NAMALWA (cell line): Measurements from ENCODE around the gene PTPN20.
"Not testable (repeated sequence)": the region's sequence is repeated elsewhere in the genome, so short reads cannot be mapped to it uniquely, and the experiment has no call there.

ENCODE experiments used
- DNase-seq: peaks from one replicate; pipeline ENCODE4 v3.0.0-alpha.2; 2015; ENCODE audit warnings: low spot score

The PTPN20 gene, protein sequence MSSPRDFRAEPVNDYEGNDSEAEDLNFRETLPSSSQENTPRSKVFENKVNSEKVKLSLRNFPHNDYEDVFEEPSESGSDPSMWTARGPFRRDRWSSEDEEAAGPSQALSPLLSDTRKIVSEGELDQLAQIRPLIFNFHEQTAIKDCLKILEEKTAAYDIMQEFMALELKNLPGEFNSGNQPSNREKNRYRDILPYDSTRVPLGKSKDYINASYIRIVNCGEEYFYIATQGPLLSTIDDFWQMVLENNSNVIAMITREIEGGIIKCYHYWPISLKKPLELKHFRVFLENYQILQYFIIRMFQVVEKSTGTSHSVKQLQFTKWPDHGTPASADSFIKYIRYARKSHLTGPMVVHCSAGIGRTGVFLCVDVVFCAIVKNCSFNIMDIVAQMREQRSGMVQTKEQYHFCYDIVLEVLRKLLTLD

DNA sequence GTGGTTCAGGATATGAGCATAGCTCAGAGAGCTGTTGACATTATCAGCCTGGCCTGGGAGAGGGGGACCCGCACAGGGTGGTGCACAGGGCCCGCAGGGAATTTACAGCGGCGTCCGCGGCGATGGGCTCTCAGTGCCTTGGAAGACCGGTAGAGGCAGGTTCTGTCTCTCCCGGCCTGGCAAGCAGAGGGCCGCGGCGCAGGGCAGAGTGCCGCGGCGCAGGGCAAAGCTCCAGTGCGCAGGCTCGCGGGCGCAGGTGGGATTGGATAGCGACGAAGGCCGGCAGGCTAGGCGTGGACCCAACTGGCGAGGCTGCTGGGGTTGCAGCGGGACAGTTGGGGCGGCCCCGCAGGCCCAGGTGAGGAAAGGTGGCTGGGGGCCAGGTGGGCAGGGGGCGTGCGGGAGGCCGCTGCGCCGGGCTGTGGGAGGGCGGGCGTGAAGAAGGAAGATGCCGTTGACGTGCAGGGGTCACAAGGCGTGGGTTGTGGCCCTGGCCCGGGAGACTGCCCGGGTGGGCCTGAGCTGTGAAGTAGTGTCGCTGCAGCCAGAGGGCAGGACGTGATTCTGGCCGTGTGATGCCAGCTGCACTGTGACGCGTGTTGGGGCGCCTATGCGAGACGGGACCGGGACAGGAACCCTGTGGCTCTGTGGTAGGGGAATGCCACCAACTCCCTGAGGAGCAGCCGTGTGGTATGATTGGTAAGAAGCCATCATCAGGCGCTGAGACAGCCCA, at the start of gene PTPN20:
Gene PTPN20, plus strand, starts transcription at position 285 of the 733 bp plus-strand sequence. CDS start 21,072 bp downstream, outside the sequence.
- DNase-seq, result not testable (repeated sequence)

DNA sequence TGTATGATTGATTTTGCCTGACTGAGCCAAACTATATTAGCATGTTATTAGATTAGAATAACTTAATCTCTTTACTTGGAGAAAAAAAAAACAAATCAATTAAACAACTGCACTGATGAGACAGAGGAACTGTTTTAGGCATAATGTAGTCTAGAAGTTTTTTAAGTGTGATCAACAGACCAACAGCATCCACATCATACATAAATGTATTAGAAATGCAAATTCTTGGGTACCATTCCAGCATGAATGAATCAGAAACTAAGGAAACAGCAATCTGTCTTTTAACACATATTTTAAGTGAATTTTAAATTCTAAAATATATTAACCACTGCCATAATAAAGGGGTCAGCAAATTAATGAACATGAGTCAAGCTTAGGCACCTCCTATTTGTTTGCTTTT, 41.5 kb upstream of the PTPN20 start:
- not testable (repeated sequence) for DNase-seq

DNA sequence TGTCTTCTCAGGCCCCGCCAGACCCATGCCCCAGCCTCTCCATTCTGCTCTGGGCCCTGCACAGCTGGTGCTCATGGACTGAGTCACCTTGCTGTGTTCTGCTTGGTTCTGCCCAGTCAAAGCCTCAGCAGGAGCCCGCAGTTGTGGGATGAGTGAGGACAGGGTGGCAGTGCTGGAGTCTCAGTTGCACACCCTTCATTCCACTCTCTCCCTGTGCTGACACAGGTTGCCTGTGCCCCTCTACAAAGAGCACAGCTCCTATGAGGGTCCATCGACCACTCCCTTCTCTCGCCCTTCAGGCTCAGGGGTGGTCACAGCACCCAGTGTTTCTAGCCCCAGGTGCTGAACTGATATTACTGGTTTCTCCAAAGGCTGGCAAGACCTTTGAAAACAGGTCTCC, 39.6 kb upstream of the PTPN20 start:
- DNase-seq, result not testable (repeated sequence)

DNA sequence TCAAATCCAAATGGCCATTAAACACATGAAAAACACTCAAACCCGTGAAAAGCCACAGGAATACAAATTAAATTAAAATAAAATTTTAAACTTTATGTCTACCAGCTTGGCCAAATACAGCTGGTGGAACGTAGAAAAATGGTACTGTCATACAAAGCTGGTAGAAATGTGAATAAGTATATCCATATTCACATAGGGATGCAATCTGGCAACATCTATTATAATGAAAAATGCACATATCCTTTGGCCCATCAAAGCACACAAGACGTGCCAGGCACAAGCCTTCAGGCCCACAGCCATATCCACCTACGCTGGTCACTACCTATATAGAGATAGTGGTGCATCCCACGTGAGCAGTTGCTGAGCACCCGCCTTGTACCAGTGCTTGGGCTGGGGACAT, 35.9 kb upstream of the PTPN20 start:
- DNase-seq, result not testable (repeated sequence)

DNA sequence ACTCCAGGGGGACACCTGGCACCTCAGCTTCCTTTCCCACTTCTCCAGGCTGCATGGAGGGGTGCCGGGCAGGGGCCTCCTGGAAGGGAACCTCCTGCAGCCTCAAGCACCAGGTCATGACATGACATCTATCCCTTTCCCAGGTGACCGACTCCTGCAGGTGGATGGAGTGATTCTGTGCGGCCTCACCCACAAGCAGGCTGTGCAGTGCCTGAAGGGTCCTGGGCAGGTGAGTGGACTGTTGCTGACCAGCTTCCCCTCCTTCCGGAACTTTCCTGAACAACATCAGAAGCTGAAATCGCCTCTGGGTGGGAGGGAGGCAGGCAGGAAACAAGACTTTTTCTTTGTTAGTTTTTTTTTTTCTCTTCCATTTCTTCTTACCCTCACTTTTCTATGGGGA, 34.5 kb upstream of the PTPN20 start:
- not testable (repeated sequence) for DNase-seq

DNA sequence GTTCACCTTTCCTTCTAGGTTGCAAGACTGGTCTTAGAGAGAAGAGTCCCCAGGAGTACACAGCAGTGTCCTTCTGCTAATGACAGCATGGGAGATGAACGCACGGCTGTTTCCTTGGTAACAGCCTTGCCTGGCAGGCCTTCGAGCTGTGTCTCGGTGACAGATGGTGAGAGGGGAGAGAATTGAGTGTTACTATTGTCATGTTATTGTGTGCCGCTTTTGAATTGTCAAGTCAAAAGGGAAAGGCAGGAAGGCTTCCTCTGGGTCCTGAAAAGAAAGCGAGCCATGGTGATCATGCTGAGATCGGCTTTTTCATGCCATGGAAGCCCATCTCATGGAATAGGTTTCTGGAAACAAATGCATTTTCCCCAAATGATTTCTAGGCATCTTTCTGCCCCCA, 32.5 kb upstream of the PTPN20 start:
- not testable (repeated sequence) for DNase-seq

DNA sequence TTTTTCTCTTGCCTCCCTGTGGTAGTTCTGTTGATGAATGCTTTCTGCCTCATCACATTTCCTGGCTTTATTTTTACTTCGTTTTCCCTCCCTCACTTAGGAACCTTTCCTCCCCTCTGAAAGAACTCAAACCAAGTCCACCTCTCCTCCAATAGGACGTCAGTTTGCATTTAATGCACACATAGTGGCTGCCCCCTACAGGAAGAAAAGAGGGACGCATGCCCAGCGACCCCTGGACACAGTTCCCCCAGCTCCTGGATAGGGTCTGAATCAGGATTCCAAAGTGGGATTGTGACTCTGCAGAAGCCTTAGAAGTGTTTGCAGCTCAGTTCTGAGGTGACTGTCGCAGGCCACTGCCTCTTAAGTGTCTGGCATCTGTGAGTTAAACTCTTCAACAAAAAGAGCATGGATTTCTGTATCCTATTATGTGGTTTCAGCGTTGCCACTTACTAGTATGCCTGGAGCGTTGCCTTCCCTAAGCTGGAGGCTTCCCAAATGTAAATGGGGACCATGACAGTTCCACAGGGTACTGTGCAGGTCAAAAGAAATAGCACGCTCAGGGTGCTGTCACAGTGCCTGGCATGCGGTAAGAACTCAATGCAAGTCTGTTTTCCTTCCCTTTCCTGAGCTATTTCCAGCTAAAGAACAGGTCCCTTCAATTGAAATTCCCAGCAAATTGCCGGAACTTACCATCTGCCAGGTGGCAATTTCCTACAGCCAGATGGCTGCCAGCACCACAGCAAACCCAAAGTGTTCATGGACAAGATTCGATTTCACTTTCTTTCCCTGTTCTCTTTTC, 20.2 kb upstream of the PTPN20 start:
- not testable (repeated sequence) for DNase-seq

DNA sequence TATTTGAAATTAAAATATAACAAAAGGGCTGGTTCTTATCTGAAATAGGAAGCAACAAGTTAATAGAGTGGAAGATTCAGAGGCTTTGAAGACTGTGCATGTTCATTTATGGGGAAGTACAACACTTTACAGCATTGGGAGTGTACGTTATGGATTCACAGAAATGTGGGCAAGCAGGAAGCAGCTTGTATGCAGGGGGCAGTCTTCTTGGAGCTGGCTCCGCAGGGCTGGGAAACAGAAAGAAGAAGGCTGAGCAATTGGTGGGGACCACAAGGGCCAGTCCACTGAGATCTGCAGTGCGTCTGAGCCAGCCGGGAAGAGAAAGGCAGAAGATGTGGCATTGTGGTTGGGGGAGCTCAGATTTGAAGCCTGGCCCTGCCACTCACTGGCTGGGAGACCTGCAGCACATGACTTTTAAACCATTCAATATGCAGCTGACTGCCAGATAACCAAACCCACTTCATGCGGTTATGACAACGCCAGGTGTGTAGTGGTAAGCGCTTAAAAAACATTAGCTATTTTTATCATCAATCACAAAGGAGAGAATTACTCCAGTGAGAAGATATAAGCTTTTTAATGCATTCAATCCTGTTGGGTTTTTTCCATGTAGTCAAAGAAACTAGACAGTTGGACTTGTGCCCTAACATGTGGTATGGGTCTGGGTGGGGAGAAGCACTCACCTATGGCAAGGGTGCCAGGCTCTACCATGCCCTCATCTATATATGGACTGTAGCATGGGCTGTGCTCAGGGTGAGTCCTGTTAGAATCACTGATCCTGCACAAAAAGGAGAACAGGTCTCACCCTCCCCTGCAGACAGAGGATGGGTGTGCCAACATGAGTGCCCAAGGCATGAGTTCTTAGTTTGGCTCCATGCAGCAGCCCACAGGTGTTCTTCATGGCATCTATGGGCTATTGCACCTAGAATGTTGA, 14.2 kb upstream of the PTPN20 start:
- DNase-seq, result not testable (repeated sequence)

DNA sequence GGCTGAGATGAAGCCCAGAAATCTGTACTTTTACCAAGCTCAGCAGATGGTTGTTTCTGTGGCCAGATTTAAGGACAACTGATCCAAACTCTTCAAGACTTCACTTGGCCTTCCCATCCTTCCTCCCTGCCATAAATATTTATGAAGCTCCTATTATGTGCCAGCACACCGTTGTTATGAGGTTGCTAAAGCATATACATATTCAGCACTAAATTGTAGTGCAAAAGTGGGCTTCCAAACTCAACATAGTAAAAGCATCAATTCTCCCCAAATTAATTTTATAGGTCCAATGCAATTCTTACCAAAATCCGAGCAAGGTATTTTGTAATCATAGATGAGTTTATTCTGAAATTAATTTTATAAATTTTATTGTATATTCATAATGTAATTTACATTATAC, 10.0 kb upstream of the PTPN20 start:
- DNase-seq, result not testable (repeated sequence)

DNA sequence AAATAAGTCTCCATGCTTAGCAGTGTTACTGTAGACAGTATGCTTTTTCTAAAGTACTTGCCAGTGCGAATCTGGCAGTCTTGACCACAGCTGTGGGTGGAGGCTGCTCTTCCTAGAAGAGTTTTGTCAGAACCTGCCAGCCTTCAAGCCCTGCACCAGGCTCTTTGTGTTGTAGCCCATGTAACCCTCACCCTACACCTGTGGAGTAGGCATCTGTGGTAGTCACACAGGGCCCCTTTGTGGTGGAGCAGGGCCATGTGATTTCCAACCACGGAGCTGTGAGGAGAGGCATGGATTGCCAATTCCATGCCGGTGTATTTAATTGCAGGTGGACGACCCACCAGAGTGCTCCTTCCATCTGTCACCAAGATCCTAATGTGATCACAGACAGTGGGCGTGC, 7.4 kb upstream of the PTPN20 start:
- DNase-seq, result not testable (repeated sequence)

DNA sequence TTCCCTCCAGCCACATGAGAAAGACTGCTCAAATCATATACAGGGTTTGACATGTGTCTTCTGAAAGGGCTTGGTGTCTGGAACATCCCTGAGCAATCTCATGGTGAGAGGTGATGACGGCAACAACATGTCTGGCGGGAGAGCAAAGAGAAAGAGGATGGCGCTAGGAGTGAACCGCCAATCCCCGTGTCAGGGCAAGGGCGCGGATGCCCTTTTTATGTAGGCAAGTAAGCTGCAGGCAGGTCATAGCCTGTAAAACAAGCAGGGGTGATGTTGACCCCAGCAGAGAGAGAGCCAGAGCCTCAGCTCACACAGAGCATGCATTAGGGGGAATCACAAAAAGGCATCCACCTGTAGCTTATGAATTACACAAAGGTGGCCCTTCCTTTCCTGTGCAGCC, 4.9 kb upstream of the PTPN20 start:
- DNase-seq, result not testable (repeated sequence)

DNA sequence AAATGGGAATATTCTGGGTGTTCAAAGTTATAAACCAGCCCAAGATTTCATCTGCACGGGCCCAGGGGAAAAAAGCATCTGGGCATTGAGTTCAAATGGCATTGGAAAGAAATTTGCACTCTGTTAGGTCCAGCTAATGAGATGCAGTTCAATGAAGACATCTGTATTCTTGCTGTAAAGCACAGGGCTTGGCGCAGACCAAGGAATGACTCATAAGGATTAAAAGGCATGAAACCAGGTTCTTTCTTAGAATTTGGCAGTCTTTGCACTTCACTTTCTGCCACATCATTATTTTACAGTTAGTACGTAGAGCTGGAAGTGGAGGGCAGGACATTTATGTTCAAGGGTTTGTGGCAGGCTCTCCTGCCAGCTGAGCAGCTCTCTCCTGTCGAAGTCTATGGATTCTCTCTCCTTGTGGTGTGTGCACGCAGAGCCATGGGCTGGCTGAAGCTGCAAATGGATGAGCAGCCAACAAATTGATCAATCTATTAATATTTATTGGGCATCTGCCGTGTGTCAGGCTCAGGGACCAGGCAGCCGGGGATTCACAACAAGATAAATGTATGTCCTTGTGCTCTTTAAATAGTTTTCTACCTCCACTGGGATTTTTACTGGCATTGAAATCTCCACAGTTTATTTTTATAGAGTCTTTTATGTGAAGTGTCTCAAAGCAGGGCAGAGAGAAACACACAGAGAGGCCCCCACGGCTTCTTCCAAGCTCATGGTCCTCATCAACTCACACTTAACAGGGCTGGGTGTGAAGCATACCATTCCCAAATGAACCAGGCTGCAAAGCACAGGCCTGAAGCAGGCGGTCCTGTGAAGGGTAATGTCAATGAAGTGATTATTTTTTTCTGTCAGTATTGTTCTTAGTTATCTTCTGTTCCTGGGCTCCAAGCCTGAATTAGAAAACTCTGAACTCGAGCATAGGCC, 3.8 kb upstream of the PTPN20 start:
- not testable (repeated sequence) for DNase-seq

DNA sequence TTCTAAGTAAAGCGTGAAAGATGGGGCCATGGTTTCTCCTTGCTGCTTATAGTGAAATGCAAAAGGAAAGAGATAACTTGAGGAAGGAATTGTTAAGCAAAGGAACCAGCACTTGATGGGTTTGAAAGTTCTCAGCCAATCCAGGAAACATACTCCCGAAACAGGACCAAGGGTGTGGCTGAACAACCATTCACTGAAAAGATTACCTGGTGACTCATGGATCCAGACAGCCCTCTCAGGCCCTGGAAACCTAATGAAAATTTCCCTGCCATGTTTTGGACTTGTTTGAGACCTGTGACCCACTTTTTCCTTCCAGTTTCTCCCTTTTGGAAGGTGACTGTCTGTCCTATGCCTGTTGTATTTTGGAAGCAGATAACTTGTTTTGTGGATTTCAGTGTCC, 11.3 kb downstream of the PTPN20 start:
- DNase-seq, result not testable (repeated sequence)

DNA sequence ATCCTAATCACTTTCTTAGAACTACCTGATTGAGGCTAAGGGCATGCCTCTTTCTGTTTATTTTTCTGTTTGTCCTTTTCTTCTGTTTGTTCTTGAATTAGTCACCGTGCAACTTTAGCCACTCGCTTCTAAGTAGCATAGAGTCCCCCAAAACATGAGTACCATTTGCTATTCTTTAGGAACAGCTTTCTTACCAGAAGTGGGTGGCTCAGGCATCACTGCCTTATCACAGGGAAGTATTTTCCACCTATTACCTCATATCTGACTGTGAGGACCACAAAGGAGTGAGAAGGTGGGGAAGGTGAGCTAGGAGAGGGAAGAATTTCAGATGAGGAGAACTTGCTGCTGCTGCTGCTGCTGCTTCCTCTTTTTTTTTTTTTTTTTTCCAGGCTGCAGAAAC, 13.9 kb downstream of the PTPN20 start:
- DNase-seq, result not testable (repeated sequence)

DNA sequence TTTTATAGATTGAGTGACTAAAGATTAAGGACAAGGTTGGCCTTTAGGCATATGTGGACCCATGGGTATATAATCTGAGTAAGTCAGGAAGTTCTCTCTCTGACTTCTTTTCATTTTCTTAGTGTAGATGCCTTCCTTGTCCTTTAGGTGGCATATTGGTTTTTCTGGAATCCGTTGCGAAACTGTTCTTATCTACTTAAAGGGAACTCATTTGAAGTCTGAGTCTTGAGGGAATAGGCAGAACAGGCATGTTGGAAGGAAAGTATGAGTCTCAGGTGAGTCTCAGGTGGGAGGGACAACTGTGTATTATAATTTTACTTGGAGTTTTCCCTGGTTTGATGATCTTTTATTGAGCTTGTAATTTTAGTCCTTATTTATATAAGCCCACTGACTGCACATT, 14.6 kb downstream of the PTPN20 start:
- DNase-seq, result not testable (repeated sequence)

DNA sequence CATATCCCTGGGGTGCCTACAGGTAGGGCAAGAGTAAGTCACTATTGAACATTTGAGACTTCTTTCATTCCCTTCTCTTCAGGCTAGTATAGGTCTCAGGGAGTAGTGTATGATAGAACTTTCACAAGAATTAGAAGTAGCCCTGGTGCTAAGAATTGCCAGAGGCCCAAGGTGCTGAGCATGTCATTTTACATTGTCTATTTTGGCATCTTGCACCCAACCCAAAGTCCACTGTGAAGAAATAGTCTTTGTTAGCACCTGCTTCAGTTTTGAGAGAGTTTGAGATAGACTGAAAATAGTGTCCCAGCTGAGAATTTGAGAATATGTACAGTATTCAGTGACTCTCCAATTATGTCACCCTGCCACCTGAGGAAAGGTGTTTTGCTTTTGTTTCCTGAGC, 17.6 kb downstream of the PTPN20 start:
- DNase-seq, result not testable (repeated sequence)

DNA sequence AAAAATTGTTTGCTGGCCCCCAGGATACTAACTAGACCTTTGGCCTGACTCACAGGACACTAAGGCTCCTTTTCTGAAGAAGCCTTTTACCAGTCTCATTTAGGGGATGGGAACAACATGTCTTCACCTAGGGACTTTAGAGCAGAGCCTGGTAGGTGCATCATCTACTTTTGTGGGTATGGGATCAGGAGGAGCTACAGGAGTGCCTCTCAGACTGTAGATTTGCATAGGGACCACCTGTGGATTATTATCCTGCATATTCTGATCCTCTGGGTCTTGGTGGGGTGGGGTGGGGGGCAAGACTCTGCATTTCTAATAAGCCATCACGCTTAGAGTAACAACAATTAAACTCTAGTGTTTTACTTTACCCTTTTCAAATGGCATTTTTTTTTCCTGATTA, 21.2 kb downstream of the PTPN20 start:
- DNase-seq, result not testable (repeated sequence)

DNA sequence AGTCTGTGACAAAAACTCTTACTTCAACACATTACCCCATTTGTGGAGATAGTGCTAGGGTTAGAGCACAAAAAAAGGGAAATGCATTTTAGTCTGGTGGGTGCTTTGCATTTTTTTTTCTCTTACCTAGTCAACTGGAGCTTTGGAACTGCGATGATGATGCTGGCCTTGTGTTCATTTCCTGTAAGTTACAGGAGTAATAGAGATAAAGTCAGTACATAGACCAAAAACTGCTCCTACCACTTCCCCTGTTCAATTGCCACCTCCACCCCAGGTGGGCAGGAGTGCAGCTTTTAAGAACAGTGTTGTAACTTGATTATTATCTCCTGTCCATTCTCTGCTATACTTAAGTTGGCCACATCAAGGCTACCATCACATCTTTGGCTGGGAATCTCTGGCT, 29.9 kb downstream of the PTPN20 start:
- not testable (repeated sequence) for DNase-seq

DNA sequence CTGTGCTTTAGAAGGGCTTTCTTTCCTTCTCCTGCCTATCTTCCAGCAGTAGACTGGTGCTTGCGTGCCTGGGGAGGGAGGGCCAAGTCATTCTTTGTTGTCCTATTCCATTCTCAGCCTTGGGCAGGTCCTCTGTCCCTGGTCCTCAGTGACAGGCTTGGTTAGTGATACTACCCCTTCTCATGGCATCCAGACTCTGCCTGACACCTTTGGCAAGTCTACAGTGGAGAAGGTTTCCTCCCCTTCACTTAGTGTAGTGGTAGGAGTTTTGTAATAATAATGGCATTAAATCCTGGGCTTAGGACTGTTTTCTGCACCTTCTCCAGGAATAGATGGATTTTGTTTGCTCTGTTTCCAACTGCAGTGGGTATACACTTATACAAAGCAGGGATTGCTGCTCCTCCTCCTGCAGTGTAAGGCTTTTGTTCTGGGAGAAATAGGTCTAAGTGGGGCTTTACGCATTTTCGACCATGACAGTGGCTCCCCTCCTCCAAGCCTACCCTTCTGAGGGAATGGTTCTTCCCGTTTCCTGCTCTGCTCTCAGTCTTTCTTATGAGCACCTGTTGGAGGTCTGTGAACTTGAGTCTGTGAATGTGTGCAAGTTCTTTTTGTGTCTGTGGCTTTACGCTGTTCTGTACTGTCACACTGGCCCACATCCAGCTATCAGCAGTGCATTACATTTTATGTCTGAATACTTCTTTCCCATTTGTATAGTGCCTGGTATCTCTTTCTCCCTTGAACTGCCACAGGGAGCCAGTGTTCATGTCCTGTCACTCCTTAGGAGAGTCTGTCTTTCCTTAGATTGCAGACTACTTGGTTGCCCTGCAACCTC, 37.7 kb downstream of the PTPN20 start:
- DNase-seq, result not testable (repeated sequence)
